ENCODE results near the gene PTPRT.

DNA sequence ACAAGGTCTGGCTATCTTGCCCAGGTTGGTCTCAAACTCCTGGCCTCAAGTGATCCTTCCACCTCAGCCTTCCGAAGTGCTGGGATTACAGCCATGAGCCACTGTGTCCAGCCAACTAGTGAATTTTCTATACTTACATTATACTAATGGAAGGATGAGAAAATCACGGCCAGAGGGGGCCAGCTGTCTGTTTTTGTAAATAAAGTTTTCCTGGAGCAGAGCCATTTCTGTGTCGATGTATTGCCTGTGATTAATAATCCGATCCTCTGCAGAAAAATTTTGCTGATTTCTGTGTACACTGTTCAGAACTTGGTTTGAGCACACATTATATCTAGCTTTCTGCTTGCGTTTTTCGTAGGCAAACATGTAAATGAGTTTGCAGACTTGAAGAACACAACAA, 28.8 kb downstream of the PTPRT start:
- no peak for TF ChIP-seq ZBTB8A (tag by site-specific recombination; IDR thresholded peaks at IDR 0.05)
- TF ChIP-seq ZNF146 (tag by site-specific recombination; IDR thresholded peaks at IDR 0.05), result no peak
- TF ChIP-seq ZNF629 (tag by site-specific recombination; IDR thresholded peaks at IDR 0.05), result no peak
- no peak for TF ChIP-seq ZNF626 (tag by site-specific recombination; IDR thresholded peaks at IDR 0.05)
- TF ChIP-seq, protein P1, sequence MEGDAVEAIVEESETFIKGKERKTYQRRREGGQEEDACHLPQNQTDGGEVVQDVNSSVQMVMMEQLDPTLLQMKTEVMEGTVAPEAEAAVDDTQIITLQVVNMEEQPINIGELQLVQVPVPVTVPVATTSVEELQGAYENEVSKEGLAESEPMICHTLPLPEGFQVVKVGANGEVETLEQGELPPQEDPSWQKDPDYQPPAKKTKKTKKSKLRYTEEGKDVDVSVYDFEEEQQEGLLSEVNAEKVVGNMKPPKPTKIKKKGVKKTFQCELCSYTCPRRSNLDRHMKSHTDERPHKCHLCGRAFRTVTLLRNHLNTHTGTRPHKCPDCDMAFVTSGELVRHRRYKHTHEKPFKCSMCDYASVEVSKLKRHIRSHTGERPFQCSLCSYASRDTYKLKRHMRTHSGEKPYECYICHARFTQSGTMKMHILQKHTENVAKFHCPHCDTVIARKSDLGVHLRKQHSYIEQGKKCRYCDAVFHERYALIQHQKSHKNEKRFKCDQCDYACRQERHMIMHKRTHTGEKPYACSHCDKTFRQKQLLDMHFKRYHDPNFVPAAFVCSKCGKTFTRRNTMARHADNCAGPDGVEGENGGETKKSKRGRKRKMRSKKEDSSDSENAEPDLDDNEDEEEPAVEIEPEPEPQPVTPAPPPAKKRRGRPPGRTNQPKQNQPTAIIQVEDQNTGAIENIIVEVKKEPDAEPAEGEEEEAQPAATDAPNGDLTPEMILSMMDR (tag by site-specific recombination; IDR thresholded peaks at IDR 0.05), result no peak
- TF ChIP-seq ZNF133 (tag by site-specific recombination; IDR thresholded peaks at IDR 0.05), result no peak
- TF ChIP-seq, protein P2, sequence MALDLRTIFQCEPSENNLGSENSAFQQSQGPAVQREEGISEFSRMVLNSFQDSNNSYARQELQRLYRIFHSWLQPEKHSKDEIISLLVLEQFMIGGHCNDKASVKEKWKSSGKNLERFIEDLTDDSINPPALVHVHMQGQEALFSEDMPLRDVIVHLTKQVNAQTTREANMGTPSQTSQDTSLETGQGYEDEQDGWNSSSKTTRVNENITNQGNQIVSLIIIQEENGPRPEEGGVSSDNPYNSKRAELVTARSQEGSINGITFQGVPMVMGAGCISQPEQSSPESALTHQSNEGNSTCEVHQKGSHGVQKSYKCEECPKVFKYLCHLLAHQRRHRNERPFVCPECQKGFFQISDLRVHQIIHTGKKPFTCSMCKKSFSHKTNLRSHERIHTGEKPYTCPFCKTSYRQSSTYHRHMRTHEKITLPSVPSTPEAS (tag by site-specific recombination; IDR thresholded peaks at IDR 0.05), result no peak
- no peak for TF ChIP-seq SETDB1 (IDR thresholded peaks at IDR 0.05; ENCODE audit: insufficient read length, low read length)
- TF ChIP-seq, protein P3, sequence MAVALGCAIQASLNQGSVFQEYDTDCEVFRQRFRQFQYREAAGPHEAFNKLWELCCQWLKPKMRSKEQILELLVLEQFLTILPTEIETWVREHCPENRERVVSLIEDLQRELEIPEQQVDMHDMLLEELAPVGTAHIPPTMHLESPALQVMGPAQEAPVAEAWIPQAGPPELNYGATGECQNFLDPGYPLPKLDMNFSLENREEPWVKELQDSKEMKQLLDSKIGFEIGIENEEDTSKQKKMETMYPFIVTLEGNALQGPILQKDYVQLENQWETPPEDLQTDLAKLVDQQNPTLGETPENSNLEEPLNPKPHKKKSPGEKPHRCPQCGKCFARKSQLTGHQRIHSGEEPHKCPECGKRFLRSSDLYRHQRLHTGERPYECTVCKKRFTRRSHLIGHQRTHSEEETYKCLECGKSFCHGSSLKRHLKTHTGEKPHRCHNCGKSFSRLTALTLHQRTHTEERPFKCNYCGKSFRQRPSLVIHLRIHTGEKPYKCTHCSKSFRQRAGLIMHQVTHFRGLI (tag by site-specific recombination; IDR thresholded peaks at IDR 0.05), result no peak
- TF ChIP-seq, protein P4, sequence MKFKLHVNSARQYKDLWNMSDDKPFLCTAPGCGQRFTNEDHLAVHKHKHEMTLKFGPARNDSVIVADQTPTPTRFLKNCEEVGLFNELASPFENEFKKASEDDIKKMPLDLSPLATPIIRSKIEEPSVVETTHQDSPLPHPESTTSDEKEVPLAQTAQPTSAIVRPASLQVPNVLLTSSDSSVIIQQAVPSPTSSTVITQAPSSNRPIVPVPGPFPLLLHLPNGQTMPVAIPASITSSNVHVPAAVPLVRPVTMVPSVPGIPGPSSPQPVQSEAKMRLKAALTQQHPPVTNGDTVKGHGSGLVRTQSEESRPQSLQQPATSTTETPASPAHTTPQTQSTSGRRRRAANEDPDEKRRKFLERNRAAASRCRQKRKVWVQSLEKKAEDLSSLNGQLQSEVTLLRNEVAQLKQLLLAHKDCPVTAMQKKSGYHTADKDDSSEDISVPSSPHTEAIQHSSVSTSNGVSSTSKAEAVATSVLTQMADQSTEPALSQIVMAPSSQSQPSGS (tag by site-specific recombination; IDR thresholded peaks at IDR 0.05; ENCODE audit: low read depth), result no peak
- no peak for TF ChIP-seq ZNF561 (tag by site-specific recombination; IDR thresholded peaks at IDR 0.05; ENCODE audit: borderline replicate concordance)
